Measurements from ENCODE around the gene ZNF23.

The ZNF23 gene

DNA sequence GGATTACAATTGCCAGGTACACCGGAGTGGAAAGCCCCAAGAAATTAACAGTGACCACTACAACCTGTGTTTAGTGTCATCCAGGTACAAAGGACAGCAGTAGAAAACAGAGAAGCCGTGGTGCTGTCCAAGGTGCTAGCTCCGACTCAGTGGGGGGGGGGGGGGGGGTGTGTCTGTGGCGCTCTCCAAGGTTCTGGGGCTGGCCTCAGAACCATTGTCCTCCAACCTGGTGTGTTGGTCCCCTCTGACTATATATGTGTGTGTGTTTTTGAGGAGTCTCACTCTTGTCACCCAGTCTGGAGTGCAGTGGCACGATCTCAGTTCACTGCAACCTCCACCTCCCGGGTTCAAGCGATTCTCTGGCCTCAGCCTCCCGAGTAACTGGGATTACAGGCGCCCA, 5.8 kb upstream of the ZNF23 start:
- no peak for DNase-seq

DNA sequence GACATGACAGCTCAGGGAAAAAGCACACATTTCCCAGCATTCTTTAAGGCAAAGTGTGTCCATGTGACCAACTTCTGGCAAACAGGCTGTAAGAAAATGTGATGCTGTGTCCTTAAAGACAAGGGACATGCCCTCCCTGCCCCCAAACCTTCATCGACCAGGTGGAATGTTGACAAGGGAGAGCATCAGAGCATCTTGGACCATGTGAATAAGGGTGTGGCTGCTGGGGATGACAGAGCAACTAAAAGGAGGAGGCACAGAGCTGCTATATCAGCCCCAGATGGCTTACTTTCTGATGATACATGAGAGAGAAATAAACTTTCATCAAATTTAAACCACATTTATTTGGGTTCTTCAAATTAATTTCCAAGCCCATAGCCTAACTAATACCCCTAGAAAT, 2.2 kb upstream of the ZNF23 start:
- DNase-seq: no peak

DNA sequence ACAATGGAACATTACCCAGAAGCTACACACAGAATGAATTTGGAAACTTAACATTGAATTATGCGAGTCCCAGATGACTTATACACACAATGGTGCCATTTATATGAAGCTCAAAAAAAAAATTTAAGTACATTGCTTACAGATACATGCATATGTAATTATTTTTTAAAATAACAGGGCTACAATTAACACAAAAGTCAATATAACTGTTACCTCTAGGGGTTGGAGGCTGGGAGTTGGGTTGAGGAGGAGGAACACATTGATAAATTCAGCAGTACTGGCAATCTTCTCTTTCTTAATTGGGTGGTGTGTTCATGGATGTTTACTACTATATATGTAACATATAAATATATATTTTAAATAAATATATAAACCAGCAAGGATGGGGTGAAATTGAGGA, 1.1 kb downstream of the ZNF23 start:
- DNase-seq: no peak

DNA sequence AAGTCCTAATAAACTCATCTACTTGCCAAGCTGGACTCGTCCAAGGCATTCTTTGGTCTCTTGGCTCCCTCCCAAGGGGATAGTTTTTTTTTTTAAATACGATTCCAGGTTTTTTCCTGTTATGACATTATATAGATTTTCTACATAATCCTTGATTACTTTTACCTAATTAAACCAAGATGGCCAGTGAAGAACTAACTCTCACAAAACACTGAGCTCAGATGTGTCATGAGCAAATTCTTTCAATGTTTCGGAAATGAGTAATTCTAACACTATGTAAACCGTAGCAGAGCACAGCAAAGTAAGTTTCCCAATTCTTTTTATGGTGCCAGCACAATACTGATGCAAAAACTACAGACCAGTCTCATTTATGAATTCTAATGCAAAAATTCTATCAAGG, 1.8 kb downstream of the ZNF23 start:
- DNase-seq: no peak

DNA sequence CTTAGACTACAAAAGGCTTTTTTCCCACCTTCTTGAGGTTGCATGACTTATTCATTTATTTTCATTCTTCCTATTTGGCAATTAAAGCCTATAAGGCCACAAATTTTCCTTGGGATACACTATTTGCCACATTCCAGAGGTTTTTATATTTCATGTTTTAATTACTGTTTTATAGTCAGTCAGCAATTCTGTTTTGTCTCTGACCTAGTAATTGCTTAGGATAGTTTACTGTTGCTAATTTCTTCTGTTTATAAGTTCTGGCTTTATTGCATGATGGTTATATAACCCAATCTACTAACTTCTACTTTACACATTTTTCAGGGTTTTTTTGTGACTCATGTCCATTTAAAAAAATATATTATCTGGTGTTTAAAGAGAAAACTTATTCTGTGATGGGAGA, 2.5 kb downstream of the ZNF23 start:
- DNase-seq: no peak

DNA sequence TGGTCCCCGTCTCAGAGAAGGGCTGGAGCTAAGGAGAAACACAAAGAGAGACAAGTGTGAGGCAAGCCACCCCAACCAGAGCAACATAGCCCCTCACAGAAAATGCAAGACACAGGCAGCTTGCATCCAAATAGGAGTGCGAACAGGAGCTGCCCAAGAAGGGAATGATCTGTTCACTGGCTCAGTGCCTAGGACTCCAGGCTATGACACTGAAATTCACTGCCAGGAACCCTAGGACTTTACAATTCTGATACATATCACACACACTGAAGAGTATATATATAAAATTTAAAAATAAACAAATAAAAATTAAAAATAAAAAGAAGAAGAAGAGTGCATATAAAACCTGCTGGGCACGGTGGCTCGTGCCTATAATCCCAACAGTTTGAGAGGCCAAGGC, 5.2 kb downstream of the ZNF23 start:
- no peak for DNase-seq

DNA sequence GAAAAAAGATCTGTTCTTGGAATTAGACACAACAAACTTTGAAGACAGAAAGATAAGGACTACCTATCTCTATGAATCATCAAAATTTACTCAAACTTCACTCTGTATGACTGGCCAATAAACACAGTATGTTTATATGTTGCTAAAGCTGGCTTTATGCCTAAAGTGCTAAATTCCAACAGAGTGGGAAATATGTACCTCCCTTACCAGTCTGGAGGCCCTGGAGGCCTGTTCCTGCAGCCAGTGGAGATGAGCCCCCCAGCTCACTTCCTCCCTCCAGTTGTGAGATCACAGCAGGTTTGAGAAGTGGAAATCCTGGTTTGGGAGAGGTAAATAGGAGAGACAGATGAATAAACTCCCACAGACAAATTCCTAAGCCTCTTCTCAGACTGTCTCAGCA, 9.0 kb downstream of the ZNF23 start:
- no peak for DNase-seq

DNA sequence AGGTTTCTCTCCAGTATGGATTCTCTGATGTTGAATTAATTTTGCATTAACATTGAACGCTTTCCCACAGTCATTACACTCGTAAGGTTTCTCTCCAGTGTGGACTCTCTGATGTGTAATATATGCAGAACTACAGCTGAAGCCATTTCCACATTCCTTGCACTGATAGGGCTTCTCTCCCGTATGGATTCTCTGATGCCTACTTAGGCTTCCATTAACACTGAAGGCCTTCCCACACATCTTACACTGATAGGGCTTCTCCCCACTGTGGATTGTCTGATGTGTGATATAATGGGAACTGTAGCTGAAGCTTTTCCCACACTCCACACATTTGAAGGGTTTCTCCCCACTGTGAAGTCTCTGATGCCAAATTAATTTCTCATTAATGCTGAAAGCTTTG, 13.0 kb downstream of the ZNF23 start:
- no peak for DNase-seq

DNA sequence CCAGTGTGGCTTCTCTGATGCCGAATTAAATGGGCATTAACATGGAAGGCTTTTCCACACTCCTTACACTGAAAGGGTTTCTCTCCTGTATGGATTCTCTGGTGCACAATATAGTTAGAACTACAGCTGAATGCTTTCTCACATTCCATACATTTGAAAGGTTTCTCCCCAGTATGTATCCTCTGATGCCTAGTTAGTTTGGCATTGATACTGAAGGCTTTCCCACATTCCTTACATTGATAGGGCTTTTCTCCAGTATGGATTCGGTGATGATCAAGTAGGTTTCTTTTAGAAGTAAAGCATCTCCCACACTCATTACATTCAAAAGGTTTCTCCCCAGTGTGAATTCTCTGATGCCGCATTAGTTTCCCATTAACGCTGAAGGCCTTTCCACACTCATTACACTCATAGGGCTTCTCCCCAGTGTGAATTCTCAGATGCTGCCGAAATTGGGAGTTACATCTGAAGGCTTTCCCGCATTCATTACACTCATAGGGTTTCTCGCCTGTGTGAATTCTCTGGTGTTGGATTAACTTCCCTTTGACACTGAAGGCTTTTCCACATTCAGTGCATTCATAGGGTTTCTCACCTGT, 13.7 kb downstream of the ZNF23 start:
- DNase-seq: no peak

DNA sequence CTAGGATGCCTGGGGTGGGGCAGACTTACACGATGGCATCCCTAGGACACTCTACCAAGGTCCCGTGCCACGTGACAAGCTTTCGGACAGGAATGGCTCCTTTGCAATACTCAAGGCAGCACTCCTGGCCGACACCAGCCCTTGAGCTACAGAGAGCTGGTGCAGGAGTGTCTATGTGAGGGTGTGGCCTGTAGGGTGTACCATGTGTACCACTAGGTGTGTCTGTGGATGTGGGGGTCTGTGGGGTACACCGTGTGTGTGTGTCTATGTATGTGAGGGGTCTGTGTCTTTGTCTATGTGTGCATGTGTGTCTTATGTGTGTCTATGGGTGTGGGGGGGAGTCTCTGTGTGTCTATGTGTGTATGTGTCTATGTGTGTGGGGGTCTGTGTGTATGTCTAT, 18.3 kb downstream of the ZNF23 start:
- no peak for DNase-seq

DNA sequence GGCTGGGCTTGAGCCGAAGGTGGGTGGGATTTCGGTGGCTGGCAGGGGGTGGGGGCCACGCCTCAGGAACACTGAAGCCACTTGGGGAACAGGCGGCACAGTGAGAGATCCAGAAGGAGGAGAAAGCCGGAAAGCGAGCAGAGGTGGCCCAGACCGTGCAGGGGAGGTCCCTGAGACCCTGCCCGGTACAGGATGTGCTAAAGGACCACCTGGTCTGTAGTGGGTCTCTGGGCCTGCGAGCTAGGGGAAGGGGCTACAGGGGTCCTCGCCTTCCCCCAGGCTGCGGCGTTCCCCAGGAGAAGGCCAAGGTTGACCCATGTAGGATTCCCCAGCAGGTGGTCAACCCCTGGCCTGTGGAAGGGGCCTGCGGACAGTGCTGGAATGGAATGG, 20.0 kb downstream of the ZNF23 start, which contains the start of gene TLE7:
TLE7 (minus strand) TSS at position 4 of the 390 bp plus-strand sequence. CDS start 8,730 bp downstream, outside the sequence.
- no peak for DNase-seq

DNA sequence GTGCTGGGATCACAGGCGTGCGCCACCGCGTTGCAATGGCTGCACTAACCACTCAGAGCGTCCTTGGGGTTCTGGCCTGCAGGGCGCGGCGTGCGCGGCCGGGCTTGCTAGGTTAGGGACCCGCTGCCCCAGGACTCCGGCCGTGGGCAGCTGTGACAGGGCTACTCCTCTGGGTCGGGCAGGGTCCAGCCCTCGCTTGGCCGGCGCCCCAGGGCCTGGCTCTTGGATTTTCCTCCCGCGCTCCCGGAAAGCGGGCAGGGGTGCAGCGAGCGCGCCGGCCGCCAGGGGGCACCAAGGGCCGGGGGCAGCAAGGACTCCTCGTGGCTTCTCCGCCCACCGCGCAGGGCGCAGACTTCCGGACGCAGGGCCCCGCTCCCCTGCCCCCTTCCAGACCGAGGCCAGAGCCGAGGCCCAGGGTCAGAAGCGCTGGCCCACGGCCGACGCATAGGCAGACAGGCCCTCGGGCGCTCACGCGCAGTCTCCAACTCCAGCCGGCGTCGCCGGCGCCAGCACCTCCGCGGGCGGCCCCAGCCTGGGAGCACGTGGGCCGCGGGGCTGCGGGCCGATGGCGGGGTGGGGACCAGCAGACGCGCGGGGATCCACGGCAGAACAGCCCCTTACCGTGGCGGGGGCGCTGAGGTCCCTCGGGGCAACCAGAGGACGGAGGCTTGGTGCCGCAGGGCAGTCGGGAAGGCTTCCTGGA, 20.5 kb downstream of the ZNF23 start:
- no peak for DNase-seq

DNA sequence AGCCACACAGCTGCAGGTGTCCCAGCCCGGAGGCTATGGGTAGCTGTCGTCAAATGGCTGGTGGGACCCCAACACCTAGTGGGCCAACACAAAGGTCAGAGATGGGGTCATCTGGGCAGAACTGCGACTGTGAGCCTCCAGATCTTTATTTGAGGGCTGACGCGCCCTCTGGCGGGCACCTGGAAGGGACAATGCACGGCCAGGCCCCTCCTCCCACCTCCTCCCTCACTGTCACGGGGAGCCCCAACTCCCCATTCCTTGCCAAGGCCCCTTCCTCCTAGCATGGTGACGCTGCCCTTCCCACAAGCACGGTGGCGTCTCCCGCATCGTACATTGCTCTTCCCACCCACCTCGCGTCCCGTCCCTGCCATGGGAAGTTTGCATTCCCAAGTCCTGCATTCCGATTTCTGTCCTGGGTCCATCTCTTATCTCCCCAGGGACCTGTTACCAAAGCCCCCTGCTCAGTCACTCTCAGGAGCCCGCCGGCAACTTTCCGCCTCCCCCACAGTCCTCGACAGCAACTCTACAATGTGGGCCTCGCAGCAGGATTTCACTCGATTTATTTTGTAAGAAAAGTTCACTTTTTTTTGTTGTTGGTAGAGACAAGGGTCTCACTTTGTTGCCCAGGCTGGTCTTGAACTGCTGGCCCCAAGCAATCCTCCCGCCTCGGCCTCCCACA, 21.2 kb downstream of the ZNF23 start:
- no peak for DNase-seq

DNA sequence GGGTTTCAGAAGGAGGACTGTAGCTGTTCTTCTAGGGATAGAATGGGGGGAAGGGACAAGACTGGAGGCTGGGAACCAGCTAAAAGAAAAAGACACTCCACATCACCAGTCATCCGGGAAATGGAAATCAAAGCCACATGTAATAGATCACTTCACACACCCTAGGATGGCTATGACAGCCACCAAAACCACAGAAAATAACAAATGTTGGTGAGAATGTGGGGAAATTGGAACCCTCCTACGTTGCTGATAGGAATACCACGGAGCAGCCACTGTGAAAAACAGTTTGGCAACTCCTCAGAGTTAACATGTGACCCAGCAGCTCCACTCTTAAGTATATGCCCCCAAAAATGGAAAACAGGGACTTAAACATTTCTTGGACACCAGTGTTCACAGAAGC, 22.5 kb downstream of the ZNF23 start:
- no peak for DNase-seq

DNA sequence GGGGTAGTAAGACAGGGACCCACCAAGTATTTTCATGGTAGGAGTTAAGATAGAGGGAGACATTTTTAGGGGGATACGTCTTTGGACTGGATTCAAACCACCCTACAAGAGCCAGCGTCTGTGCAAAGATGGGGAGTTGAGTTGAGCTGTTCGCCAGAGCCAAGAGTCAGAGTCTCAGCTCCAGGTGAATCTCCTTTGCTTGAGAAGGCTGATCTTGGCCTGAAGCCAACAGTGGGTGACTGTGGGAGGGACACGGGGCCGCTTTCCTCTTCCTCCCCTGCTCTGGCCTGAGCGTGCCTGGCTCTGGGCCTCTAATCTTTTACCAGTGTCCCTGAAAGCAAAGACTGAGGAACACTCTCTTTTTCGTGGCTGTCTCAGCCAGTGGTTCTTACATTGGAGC, 25.6 kb downstream of the ZNF23 start:
- no peak for DNase-seq

DNA sequence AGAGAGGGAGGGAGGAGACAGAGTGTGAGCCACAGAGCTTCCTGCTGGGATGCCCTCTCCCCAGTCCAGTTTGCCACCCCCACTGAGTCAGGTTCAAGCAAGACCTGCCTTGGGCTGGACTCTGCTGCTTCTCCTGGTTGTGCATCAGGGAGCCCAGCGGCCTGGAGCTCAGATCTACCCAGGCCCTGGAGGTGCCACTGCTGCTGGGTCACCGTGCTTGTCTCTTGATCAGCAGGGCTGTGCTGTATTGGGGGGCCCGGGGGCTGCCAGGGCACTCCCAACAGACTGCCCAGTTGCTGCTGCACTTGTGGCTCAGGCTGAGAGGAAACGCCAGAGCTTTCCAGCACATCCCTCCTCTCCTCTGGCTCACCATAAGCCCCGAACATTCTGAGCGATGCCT, 29.1 kb downstream of the ZNF23 start:
- no peak for DNase-seq

DNA sequence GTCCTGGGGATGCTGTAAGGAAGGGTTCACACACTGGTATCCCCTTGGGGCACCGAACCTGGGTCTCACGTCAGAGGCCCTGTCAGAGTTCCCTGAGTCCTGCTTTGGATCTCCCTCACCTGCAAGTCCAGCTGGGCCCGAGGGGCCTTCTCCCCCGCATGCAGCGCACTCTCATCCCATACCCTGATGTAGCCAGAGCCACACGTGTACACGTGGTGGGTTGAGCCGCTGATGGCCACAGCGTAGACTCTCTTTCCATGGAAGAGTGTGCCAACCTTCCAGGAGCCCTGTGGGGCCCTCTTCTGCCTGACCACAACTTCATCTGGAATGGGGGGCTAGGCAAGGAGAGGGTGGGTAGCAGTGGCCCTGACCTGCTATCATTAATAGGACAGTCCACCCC, 30.1 kb downstream of the ZNF23 start:
- DNase-seq: no peak

DNA sequence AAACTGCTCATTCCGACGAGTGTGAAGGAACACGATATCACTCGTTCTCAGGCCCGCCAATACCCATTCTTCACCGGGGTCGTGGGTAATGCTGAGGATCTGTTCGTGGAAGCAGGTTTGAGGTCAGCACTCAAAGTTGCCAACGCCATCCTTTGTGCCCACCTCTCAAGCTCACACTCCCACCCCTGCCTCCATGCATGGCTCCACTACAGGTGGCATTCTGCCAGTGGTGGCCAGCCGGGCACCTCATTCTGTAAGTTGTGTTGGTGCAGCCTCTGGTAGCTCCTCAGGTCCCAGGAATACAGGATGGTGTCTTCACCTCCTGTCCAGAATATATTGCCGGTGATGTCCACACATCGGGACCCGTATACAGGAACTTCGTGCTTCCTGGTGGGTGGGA, 30.9 kb downstream of the ZNF23 start:
- no peak for DNase-seq

DNA sequence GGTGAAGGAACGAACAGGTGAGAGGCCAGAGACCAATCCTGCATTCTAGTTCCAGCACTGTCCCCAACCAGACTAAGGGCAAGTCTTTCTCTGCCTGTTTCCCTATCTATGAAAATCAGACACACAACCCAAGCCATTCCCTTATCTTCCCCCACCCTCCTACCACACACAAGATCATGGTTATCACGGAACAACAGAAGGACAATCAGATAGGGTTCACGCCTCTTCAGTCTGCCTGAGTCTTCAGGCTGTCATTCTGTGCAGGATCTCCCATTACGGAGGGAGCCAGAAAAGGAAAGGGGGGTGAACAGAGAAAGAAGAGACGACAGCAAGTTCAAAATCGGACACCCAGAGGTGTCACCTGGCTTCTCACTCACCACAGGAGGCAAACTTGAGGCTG, 31.3 kb downstream of the ZNF23 start:
- no peak for DNase-seq

DNA sequence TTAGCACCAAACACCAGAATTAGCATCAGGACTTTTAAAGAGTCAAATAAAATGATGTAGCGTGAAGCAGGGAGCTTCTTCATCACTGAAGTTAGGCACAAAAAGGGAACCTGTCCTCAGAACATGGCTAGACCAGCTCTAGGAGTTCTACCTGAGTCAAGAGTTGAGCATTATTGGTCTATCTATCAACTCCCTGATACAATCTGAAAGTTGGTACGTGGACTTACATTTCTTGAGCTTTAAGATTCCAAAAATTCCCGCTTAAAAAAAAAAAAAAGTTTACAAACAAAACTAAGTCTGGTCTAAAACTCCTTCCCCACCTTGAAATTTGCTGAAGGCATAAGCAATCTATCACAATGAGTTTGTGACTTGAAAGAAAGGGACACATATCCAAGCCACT, 32.5 kb downstream of the ZNF23 start:
- DNase-seq: no peak

DNA sequence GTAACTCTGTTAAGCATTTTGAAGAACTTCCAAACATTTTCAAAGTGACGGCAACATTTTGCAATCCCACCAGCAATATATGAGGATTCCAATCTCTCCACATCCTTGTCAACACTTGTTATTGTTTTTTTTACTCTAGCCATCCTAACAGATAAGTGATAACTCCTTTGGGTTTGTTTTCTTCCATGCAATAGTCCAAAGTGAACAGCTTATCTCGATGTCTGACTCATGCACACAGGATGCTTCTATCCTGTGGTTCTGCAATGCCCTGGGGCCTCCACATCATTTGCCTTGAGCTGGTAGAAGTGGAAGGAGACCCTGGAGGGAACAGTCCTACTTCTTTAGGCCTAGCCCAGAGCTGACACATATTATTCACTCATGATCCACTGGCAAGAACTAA, 33.2 kb downstream of the ZNF23 start:
- no peak for DNase-seq

DNA sequence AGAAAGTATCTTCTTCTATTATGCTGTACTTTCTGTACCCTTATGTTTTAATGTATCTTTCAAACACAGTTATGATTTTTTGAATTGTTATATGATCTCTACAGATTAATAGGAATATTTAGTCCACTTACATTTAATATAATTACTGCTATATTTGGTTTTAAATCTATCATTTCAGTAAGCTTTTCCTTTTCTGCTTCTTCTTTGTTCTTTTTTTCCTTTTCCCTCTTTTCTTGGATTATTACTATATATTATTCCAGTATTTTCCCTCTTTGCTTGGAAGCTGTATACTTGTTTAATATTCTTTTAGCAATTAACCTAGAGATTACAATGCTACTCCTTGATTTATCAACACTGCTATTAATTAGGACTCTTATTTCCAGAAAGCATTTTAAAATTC, 33.7 kb downstream of the ZNF23 start:
- no peak for DNase-seq

DNA sequence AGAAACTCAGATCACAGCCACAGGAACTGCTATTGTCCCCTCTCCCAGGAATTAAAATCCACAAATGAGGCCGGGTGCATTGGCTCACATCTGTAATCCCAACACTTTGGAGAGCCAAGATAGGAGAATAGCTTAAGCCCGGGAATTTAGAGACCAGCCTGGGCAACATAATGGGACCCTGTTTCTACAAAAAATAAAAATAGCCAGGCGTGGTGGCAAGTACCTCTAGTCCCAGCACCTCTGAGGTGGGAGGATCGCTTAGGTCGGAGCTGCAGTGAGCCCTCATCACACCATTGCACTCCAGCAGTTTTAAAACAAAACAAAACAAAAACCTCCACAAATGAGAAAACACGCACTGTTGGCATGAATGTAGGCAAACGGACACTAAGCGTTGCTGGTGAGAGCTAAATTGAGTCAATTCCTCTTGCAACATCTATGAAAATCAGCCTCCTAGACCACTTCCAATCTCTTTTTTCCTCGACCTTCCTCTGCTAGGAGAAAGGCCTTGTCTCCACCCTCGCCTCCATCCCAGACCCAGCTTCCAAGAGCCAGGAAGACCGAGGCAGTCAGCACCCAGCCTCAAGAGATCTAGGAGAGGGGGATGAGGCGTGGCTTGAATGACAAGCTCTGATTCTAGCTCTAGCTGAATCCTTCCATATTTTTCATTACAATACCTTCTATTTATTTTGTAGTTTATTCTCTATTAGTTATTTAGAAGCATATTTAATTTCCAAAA, 35.0 kb downstream of the ZNF23 start:
- DNase-seq: no peak
